Measurements from ENCODE around the gene MYO9A.
"Not testable (repeated sequence)": the region's sequence is repeated elsewhere in the genome, so short reads cannot be mapped to it uniquely, and the experiment has no call there.

The MYO9A gene

DNA sequence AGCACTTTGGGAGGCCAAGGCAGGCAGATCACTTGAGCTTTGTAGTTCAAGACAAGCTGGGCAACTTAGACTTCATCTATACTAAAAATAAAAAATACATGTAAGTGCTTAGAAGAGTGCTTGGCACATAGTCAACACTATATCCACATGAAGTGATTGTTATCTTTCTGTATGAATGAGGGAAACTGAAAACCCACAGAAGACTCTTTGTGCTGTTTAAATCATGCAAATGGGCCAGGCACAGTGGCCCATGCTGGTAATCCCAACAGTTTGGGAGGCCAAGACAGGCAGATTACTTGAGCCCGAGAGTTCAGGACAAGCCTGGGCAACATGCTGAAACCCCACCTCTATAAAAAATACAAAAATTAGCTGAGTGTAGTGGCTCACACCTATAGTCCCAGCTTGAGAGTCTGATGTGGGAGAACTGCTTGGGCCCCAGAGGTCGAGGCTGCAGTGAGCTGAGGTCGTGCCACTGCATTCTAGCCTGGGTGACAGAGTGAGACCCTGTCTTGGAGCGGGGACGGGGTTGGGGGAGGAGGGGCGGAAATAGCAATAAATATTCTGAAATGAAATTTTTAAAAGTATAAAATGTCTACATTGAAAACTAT, 177.9 kb downstream of the MYO9A start:
- DNase-seq, result no peak

DNA sequence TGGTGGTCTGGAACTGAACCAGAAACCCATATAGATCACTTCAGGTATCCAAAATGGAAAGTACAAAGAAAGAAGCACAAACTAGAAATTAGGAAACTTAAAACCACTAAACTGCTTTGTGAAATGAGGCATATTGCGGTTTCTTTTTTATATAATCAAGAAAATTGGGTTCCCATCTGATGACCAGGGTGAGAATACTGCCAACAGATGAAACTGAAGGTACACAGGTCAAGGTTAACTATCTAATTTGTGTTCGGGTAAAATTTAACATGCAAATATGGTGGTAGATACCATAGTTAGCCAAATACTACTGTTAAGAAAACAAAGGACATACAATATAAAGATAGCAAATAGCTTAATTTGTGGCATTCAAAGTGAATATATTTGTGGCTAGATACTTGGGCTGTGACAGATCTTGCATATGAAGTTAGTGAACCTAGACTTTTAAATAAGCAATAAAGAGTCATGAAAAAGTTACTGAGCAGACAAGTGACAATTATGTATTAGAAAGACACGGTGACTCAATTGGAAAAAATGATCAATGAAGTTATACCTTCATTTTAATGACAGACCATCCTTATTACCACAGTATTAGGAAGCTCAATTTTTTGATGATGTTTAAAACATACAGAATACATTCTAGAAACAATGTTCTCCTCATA, 180.2 kb downstream of the MYO9A start:
- DNase-seq, result no peak

- DNase-seq, result no peak
Observed at GRCh38 chr15:71934446-71934845, 183.5 kb downstream of the MYO9A start.

DNA sequence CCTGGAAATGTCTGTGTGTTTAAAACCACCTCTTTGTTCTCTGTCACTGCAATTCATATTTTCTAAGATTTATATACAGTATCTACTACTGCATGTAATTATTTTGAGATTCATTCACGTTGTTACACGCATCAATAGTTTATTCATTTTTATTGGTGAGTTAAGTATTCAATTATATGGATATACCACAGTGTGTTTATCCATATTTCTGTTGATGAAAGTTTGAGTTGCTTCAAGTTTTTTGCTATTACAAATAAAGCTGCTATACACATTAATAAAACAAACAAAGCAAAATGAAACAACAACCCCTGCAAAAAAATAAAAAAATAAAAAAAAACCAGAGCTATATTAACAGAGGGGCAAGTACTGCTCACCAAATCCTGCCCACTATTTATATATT, 185.3 kb downstream of the MYO9A start:
- DNase-seq, result no peak

- no peak for DNase-seq
Observed at GRCh38 chr15:71931261-71931660, 186.7 kb downstream of the MYO9A start.

DNA sequence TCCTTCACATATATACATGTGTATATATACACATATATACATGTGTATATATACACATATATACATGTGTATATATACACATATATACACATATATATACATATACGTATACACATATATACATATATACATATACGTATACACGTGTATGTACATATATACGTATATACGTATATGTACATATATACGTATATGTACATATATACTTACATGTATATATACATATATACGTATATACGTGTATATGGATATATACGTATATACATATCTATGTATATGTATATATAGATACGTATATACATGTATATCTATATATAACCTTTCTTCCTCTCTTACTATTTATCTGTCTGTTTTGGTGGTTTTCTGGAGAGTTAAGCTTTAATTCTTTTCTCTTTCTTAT, 192.8 kb downstream of the MYO9A start:
- no peak for DNase-seq

DNA sequence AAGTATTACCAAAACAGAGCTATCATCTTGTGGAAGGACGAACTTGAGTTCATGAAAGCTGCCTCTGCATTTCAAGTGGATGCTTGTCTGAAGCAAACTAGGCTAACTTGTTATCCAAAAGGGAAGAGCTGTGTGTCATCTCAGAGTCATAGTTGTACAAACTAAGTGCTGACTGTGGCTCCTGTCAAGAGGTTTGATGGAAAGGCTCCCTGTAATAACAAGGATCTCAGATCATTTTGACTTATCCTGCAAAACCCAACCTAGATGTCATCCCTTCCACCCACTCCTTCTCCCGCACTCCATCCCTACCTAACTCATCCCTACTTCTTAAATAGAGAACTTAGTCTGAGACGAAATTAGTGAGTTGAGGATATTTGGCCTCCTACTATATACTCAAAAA, 196.8 kb downstream of the MYO9A start:
- no peak for DNase-seq

DNA sequence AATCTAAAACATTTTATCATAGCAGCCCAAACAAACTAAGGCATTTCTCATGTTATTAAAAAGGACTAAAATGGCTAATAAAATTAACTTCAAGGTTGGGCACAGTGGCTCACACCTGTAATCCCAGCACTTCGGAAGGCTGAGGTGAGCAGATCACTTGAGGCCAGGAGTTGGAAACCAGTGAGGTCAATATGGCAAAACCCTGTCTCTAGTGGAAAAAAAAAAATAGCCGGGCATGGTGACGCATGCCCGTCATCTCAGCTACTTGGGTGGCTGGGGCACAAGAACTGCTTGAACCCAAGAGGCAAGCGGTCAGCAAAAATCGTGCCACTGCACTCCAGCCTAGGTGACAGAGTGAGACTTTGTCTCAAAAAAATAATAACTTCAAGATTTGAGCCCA, 197.4 kb downstream of the MYO9A start:
- DNase-seq, result no peak

- peak; percentile 9 for DNase-seq
Observed at GRCh38 chr15:71916834-71917233, 201.1 kb downstream of the MYO9A start.

DNA sequence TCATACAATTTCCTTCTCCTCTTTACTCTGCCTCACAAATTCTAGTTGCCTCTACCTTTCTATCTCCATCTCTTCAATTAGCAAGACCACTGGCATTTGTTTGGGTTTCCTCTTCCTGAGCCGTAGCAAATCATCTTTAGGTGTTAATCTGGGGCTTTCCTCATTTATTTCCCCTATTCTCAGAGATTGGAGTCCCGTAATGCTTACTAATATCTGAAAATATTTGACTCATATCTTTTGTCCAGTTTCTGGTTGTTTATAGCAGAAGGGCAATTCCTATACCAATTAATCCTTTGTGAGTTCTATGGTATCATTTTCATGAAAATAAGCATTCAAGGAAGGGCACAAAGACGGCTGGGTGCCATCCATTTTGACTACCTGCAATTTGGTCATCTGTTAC, 203.9 kb downstream of the MYO9A start:
- no peak for DNase-seq

- no peak for DNase-seq
Observed at GRCh38 chr15:71899674-71900073, 218.3 kb downstream of the MYO9A start.

DNA sequence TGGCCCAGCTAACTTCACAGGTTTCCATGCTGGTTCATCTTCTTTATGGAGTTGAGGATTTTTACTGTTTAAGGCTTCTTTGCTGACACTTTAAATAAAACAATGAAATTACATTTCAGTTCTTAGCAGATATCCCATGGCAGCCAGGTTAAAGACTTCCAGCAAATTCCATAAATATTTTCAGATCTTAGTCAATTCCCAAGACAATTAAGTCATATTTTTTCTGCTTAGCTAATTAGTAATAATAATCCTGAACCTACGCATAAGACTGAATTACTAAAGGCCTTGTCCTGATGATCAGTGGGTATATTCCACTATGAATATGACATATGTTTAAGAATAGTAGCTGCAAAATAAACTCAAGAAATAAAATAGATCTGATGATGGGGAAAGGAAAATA, 224.3 kb downstream of the MYO9A start:
- no peak for DNase-seq

- no peak for DNase-seq
Observed at GRCh38 chr15:71892335-71892734, 225.6 kb downstream of the MYO9A start.

DNA sequence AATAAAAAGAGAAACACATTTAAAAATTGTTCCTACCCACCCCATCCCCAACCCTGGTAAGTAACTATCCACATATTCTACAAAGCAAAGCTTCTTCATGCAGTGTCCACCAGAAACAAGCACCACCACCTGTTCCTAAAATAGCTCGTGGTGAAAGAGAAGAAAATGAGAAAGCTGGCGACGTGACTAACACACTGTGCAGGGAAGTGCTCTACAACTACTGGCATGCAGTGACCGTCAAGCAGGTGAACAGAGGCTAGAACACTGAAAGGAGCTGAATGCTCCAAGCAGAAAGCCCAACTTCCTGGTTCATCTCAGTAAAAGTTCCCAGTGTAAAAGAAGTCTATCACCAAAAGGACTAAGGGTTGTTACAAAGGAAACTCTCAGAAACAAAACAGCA, 226.9 kb downstream of the MYO9A start:
- no peak for DNase-seq

DNA sequence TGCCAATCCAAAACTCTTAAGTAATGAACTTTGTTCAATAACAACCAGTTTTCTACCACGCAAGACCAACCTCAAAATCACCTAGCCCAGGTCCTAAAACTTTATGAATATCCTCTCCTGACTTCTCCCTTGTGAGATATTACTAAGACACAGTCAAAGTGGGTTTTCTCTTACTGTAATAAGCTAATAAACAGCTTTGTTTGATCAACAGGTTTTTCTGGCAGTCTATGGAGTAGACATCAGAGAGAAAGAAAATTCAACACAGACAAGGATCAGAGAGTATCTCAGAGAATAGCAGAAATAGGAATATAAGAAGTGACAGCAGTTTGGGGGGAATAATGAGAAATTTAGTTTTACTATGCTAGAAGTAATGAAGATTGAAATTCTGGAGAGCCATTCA, 228.0 kb downstream of the MYO9A start:
- no peak for DNase-seq

DNA sequence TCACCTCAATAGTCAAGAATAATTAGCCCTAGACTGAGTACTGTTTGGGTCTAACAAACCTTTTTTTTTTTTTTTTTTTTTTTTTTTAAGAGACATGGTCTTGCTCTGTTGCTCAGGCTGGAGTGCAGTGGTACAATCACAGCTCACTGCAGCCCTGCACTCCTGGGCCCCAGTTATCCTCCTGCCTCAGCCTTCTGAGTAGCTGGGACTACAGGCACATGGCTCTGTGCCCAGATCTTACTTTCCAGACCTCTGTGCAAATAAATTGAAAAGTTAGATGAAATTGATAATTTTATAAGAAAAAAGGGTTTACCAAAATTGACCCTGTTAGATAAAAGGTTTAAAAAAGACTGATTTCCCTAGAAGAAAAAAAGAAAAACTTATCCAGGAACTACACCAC, 228.6 kb downstream of the MYO9A start:
- no peak for DNase-seq

GRCh38 chr15:71888797-71889196, 229.2 kb downstream of the MYO9A start:
- DNase-seq, result no peak

- no peak for DNase-seq
Observed at GRCh38 chr15:71885390-71885789, 232.6 kb downstream of the MYO9A start.

DNA sequence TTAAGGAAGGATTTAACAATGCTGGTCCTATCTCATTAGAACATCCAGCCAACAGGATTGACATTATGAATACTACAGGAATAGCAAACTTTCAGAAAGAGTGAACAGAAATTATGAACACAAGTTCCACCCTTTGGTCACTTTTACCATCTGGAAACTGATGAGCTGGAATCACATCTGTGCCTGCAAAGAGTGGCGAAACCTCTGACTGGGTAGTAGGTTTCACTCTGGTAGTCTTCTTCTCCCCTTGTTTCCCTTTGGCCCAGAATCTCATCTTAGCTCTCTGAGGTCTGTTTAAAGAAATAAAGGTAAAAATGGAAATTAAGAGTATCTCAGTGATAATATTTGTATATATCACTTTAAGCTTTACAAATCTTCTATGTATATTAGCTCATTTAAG, 234.5 kb downstream of the MYO9A start:
- no peak for DNase-seq

- DNase-seq, result no peak
Observed at GRCh38 chr15:71880276-71880675, 237.7 kb downstream of the MYO9A start.

- no peak for DNase-seq
Observed at GRCh38 chr15:71874245-71874644, 243.7 kb downstream of the MYO9A start.

DNA sequence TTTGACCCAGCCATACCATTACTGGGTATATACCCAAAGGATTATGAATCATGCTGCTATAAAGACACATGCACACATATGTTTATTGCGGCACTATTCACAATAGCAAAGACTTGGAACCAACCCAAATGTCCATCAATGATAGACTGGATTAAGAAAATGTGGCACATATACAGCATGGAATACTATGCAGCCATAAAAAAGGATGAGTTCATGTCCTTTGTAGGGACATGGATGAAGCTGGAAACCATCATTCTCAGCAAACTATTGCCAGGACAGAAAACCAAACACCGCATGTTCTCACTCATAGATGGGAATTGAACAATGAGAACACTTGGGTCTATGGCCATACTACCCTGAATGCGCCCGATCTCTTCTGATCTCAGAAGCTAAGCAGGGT, 259.7 kb downstream of the MYO9A start:
- DNase-seq, result not testable (repeated sequence)

DNA sequence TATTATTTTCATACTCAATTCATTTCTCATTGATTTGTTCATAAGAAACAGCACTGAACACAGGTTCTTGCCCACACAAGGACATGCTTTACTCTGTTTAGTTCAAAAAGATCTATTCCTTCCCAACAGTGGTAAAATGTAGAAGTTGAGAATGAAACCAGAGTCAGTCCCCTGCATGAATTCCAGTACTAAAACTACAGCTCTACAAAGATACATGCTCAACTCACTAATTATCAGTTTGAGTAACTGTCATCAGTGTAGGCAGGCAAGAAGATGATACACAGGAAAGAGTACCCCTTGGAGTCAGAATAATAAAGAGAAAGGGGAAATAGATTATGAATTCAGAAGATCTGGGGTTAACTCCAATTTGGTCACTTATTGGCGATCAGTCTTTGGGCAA, 264.4 kb downstream of the MYO9A start:
- no peak for DNase-seq

GRCh38 chr15:71844916-71845315, 273.0 kb downstream of the MYO9A start:
- DNase-seq, result no peak

GRCh38 chr15:71841563-71841962, 276.4 kb downstream of the MYO9A start:
- no peak for DNase-seq
